ENCODE measurements around the gene CPT1B.

DNA sequence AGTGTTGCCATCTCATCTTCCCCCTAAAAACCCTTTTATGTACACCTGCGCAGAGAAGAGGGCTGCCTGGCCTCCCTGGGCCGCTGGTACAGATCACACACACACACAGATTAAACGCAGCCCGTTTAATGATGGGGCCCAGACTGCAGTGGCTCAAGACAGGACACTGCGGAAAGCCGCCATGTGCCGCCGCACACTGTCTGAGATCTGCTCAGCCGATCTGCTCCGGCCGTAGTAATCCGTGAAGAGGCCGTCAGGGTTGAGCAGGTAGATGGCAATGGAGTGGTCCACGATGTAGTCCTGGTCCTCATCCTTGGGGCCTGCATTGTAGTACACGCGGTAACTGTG is 54.8 kb downstream of the CPT1B start:
- TF ChIP-seq, protein P1, sequence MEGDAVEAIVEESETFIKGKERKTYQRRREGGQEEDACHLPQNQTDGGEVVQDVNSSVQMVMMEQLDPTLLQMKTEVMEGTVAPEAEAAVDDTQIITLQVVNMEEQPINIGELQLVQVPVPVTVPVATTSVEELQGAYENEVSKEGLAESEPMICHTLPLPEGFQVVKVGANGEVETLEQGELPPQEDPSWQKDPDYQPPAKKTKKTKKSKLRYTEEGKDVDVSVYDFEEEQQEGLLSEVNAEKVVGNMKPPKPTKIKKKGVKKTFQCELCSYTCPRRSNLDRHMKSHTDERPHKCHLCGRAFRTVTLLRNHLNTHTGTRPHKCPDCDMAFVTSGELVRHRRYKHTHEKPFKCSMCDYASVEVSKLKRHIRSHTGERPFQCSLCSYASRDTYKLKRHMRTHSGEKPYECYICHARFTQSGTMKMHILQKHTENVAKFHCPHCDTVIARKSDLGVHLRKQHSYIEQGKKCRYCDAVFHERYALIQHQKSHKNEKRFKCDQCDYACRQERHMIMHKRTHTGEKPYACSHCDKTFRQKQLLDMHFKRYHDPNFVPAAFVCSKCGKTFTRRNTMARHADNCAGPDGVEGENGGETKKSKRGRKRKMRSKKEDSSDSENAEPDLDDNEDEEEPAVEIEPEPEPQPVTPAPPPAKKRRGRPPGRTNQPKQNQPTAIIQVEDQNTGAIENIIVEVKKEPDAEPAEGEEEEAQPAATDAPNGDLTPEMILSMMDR (IDR thresholded peaks at IDR 0.05) = no peak
- TF ChIP-seq POLR2A (IDR thresholded peaks at IDR 0.05; ENCODE audit: low read depth) = no peak

Data from esophagus muscularis mucosa (tissue), 3 donors.